Stimulated activated CD8-positive, alpha-beta memory T cell treated with anti-CD3 and anti-CD28 coated beads, Interleukin-12 subunit alpha, Interleukin-12 subunit beta, amount 100 ng/mL, for 1 hour (primary cell): ENCODE data around the gene GAB2.

Experiments used
- DNase-seq: peaks from one replicate; pipeline ENCODE4 v3.0.0-alpha.2; 2020; ENCODE audit warnings: low read depth

GAB2 gene

GRCh38 chr11:78220218-78221157 lies 197.1 kb downstream of the GAB2 start:
- DNase-seq: no peak

GRCh38 chr11:78219493-78220217 lies 198.0 kb downstream of the GAB2 start:
- no peak for DNase-seq

GRCh38 chr11:78218707-78219492 lies 198.7 kb downstream of the GAB2 start:
- DNase-seq: no peak

- DNase-seq: no peak
Observed at GRCh38 chr11:78217650-78218541, 199.7 kb downstream of the GAB2 start.

GRCh38 chr11:78216571-78217287 lies 200.9 kb downstream of the GAB2 start:
- DNase-seq: no peak

GRCh38 chr11:78216021-78216420 lies 201.6 kb downstream of the GAB2 start:
- no peak for DNase-seq

- DNase-seq: no peak
Observed at GRCh38 chr11:78214331-78215194, 203.1 kb downstream of the GAB2 start.

GRCh38 chr11:78213526-78214330 lies 203.9 kb downstream of the GAB2 start:
- DNase-seq: no peak

GRCh38 chr11:78212586-78213371 lies 204.8 kb downstream of the GAB2 start:
- no peak for DNase-seq

- DNase-seq: no peak
Observed at GRCh38 chr11:78211565-78211964, 206.1 kb downstream of the GAB2 start.

GRCh38 chr11:78210000-78210608 lies 207.5 kb downstream of the GAB2 start:
- DNase-seq: no peak

GRCh38 chr11:78209478-78209877 lies 208.1 kb downstream of the GAB2 start:
- DNase-seq: no peak

GRCh38 chr11:78208257-78209165 lies 209.1 kb downstream of the GAB2 start:
- no peak for DNase-seq

GRCh38 chr11:78207532-78208256 lies 209.9 kb downstream of the GAB2 start:
- no peak for DNase-seq

- DNase-seq: no peak
Observed at GRCh38 chr11:78205691-78206090, 211.9 kb downstream of the GAB2 start.

- no peak for DNase-seq
Observed at GRCh38 chr11:78205256-78205655, 212.4 kb downstream of the GAB2 start.
